Measurements from ENCODE around the gene TNNI3. TPM values are rescaled to one million over a fixed set of nuclear protein-coding genes. Genes with fewer than 3 reads are reported as not detected.

The TNNI3 gene
- total RNA-seq, 1 donor from 2014 or later: 3.3 TPM

GRCh38 chr19:55113570-55114039, 43.9 kb downstream of the TNNI3 start:
- Mint-ChIP-seq H3K4me3 (ENCODE audit: unreplicated experiment) (no peak overlapping the region), H3K9me3 (ENCODE audit: unreplicated experiment) (peaks cover 7% of the 10 kb centered on the region), H3K27me3 (ENCODE audit: unreplicated experiment) (peaks cover 17% of the 10 kb centered on the region), H3K36me3 (ENCODE audit: unreplicated experiment) (peaks cover 11% of the 10 kb centered on the region), H3K4me1 (ENCODE audit: low read depth, unreplicated experiment) (peaks cover 13% of the 10 kb centered on the region), H3K27ac (ENCODE audit: unreplicated experiment) (no peak overlapping the region)
- no peak for TF ChIP-seq CTCF (IDR thresholded peaks at IDR 0.05; ENCODE audit: partially characterized antibody, unreplicated experiment)
- peak; percentile 83 for DNase-seq

- peaks cover 13% of the 10 kb centered on the region for H3K4me1 Mint-ChIP-seq (ENCODE audit: low read depth, unreplicated experiment)
- no peak overlapping the region for H3K4me3 Mint-ChIP-seq (ENCODE audit: unreplicated experiment)
- DNase-seq: no peak
- no peak overlapping the region for H3K27ac Mint-ChIP-seq (ENCODE audit: unreplicated experiment)
- peaks cover 11% of the 10 kb centered on the region for H3K36me3 Mint-ChIP-seq (ENCODE audit: unreplicated experiment)
- H3K9me3 Mint-ChIP-seq (ENCODE audit: unreplicated experiment): peaks cover 7% of the 10 kb centered on the region
- peaks cover 19% of the 10 kb centered on the region for H3K27me3 Mint-ChIP-seq (ENCODE audit: unreplicated experiment)
- TF ChIP-seq CTCF (IDR thresholded peaks at IDR 0.05; ENCODE audit: partially characterized antibody, unreplicated experiment): no peak
Measured at GRCh38 chr19:55112777-55113569, 44.6 kb downstream of the TNNI3 start.

- no peak for DNase-seq
- peaks cover 7% of the 10 kb centered on the region for H3K9me3 Mint-ChIP-seq (ENCODE audit: unreplicated experiment)
- H3K36me3 Mint-ChIP-seq (ENCODE audit: unreplicated experiment): peaks cover 11% of the 10 kb centered on the region
- TF ChIP-seq CTCF (IDR thresholded peaks at IDR 0.05; ENCODE audit: partially characterized antibody, unreplicated experiment): no peak
- H3K4me3 Mint-ChIP-seq (ENCODE audit: unreplicated experiment): no peak overlapping the region
- H3K27ac Mint-ChIP-seq (ENCODE audit: unreplicated experiment): no peak overlapping the region
- H3K27me3 Mint-ChIP-seq (ENCODE audit: unreplicated experiment): peaks cover 16% of the 10 kb centered on the region
- peaks cover 13% of the 10 kb centered on the region for H3K4me1 Mint-ChIP-seq (ENCODE audit: low read depth, unreplicated experiment)
Measured at GRCh38 chr19:55112246-55112776, 45.2 kb downstream of the TNNI3 start.

GRCh38 chr19:55111238-55111831, 46.2 kb downstream of the TNNI3 start:
- Mint-ChIP-seq H3K9me3 (ENCODE audit: unreplicated experiment) (peaks cover 7% of the 10 kb centered on the region), H3K4me1 (ENCODE audit: low read depth, unreplicated experiment) (peaks cover 13% of the 10 kb centered on the region), H3K27ac (ENCODE audit: unreplicated experiment) (no peak overlapping the region), H3K4me3 (ENCODE audit: unreplicated experiment) (no peak overlapping the region), H3K36me3 (ENCODE audit: unreplicated experiment) (peaks cover 11% of the 10 kb centered on the region), H3K27me3 (ENCODE audit: unreplicated experiment) (peaks cover 10% of the 10 kb centered on the region)
- DNase-seq: no peak
- no peak for TF ChIP-seq CTCF (IDR thresholded peaks at IDR 0.05; ENCODE audit: partially characterized antibody, unreplicated experiment)
